PC-9 (cell line): Measurements from ENCODE around the gene UBTF. TPM values are rescaled to one million over a fixed set of nuclear protein-coding genes. Genes with fewer than 3 reads are reported as not detected.

ENCODE experiments used
- BruUV-seq: library from RNA; stranded (reverse); fragments of 400-500 nt; replicated peaks from 2 replicates; lab custom pipeline; 2021; lab: Mats Ljungman, UMichigan
- CTCF ChIA-PET: fragments of 300-600 bp; sonication (Branson Sonifier 250); formaldehyde crosslinking; loops from one replicate; lab custom pipeline; 2022; ENCODE audit warnings: antibody characterized with exemption; lab: Charles Lee
- POLR2A ChIA-PET: fragments of 300-600 bp; sonication (Branson Sonifier 250); formaldehyde crosslinking; loops from one replicate; lab custom pipeline; 2022; ENCODE audit warnings: antibody characterized with exemption; ENCODE audit not compliant: unreplicated experiment; lab: Charles Lee
- DNase-seq, 2 experiments: peaks; one replicate each; pipeline versions ENCODE4 v3.0.0 to v3.0.0-alpha.2; 2015 to 2022; ENCODE audit warnings: mixed read lengths in 1 of 2
- H2AFZ ChIP-seq: fragments of 200-600 bp; sonication (generic); 2 replicates; pipeline ENCODE4 v1.8.1; 2017; ENCODE audit warnings: antibody characterized with exemption
- H3F3A ChIP-seq: fragments of 200-600 bp; sonication (generic); 2 replicates; pipeline ENCODE4 v1.8.1; 2017; ENCODE audit warnings: antibody characterized with exemption, mild to moderate bottlenecking, low read depth; ENCODE audit not compliant: insufficient read depth
- H3K27ac ChIP-seq: fragments of 200-600 bp; sonication (generic); 2 replicates; pipeline ENCODE4 v1.6.1; 2016; ENCODE audit warnings: mixed run types
- H3K27me3 ChIP-seq: fragments of 200-600 bp; sonication (generic); 2 replicates; pipeline ENCODE4 v1.6.1; 2016; ENCODE audit warnings: low read depth, mixed run types; ENCODE audit not compliant: insufficient read depth
- H3K36me3 ChIP-seq: fragments of 200-600 bp; sonication (generic); 2 replicates; pipeline ENCODE4 v1.6.1; 2016; ENCODE audit warnings: low read depth, mixed run types
- H3K4me1 ChIP-seq: fragments of 200-600 bp; sonication (generic); replicated peaks from 2 replicates; pipeline ENCODE4 v1.6.1; 2016; ENCODE audit warnings: mixed run types; ENCODE audit not compliant: insufficient read depth
- H3K4me2 ChIP-seq: fragments of 200-600 bp; sonication (generic); 2 replicates; pipeline ENCODE4 v1.6.1; 2017; ENCODE audit warnings: mixed run types
- H3K4me3 ChIP-seq: fragments of 200-600 bp; sonication (generic); 2 replicates; pipeline ENCODE4 v1.6.1; 2016; ENCODE audit warnings: mixed run types
- H3K79me2 ChIP-seq: fragments of 200-600 bp; sonication (generic); 2 replicates; pipeline ENCODE4 v1.6.1; 2017; ENCODE audit warnings: low read depth, mixed run types
- H3K9me2 ChIP-seq: fragments of 200-600 bp; sonication (generic); 2 replicates; pipeline ENCODE4 v1.8.1; 2017; ENCODE audit warnings: mild to moderate bottlenecking; ENCODE audit not compliant: insufficient read depth
- H3K9me3 ChIP-seq: fragments of 200-600 bp; sonication (generic); 2 replicates; pipeline ENCODE4 v1.8.1; 2016; ENCODE audit warnings: low read depth; ENCODE audit not compliant: insufficient read depth
- H4K20me1 ChIP-seq: fragments of 200-600 bp; sonication (generic); 2 replicates; pipeline ENCODE4 v1.8.1; 2017; ENCODE audit not compliant: insufficient read depth
- EZH2 ChIP-seq: fragments of 200-600 bp; sonication (generic); IDR thresholded peaks from 2 replicates; pipeline ENCODE4 v1.8.0; 2017; ENCODE audit warnings: antibody characterized with exemption, low read depth
- intact Hi-C: fragments of 100-400 bp; cut with micrococcal nuclease; formaldehyde crosslinking; loops from one replicate; pipeline ENCODE4 v1.10.0; 2022; ENCODE audit not compliant: unreplicated experiment
- total RNA-seq: library from RNA; stranded (reverse); gene quantifications from 2 replicates; pipeline ENCODE4 v1.2.3, GENCODE V29; 2021
- TF ChIP-seq, protein P1 (sequence below): fragments of 200-600 bp; sonication (generic); conservative IDR thresholded peaks from 2 replicates; pipeline ENCODE4 v1.6.1; 2017; ENCODE audit warnings: mixed run types, antibody characterized with exemption, mild to moderate bottlenecking, moderate library complexity

Gene UBTF
- total RNA-seq, 1 experiment from 2014 or later = 61.7 TPM

DNA sequence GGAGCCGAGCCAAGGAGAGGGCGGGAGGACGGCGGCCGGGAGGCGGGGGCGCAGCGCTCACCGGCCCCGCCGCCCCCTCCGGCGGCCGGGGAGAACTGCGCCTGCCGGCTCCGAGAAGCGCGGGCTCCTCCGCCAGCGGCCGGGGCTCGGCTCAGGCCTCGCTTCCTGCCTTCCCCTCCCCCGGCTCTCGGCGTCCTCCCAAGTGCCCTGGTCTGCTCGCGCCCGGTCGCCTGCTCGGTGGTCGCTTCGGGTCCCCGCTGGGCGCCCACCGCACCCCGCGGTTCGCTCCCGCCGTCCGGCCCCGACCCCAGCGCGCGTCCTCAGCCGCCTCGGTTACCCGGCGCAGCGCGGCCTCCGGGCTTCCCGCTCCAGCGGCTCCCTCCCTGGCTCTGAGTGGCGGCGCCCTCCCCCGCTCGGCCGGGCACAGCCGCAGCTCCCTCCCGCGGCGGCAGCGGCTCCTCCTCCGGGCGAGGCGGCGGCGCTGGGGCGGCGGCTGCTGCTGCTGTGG lies 313 bp downstream of the UBTF start:
- Histone ChIP-seq H3K4me1 (peaks cover 22% of the 10 kb centered on the region), H2AFZ (no peak overlapping the region), H3K36me3 (peaks cover 22% of the 10 kb centered on the region), H3F3A (peaks cover 36% of the 10 kb centered on the region; the same call in 1 of the 2 replicates), H3K27me3 (no peaks in the 10 kb centered on the region), H4K20me1 (no peaks in the 10 kb centered on the region), H3K4me3 (peak overlapping the region; percentile 97; the same call in 1 of the 2 replicates), H3K79me2 (peaks cover 29% of the 10 kb centered on the region), H3K4me2 (peak overlapping the region; percentile 63; the same call in 1 of the 2 replicates), H3K9me3 (no peaks in the 10 kb centered on the region), H3K9me2 (no peaks in the 10 kb centered on the region), H3K27ac (peak overlapping the region; percentile 55; the same call in 1 of the 2 replicates)
- ChIA-PET POLR2A (interaction anchor here (0.7 kb wide), 2 partner anchors 27 to 147 kb away, joined by 5 to 6 read pairs; no protein-coding TSS in a partner anchor), CTCF (no interaction called here)
- no TSS peak for BruUV-seq
- intact Hi-C loops = no loop called here
- DNase-seq = peak in 1 of 2 experiments; percentile 48
- TF ChIP-seq, protein P1, sequence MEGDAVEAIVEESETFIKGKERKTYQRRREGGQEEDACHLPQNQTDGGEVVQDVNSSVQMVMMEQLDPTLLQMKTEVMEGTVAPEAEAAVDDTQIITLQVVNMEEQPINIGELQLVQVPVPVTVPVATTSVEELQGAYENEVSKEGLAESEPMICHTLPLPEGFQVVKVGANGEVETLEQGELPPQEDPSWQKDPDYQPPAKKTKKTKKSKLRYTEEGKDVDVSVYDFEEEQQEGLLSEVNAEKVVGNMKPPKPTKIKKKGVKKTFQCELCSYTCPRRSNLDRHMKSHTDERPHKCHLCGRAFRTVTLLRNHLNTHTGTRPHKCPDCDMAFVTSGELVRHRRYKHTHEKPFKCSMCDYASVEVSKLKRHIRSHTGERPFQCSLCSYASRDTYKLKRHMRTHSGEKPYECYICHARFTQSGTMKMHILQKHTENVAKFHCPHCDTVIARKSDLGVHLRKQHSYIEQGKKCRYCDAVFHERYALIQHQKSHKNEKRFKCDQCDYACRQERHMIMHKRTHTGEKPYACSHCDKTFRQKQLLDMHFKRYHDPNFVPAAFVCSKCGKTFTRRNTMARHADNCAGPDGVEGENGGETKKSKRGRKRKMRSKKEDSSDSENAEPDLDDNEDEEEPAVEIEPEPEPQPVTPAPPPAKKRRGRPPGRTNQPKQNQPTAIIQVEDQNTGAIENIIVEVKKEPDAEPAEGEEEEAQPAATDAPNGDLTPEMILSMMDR = no peak; the same call in 1 of the 2 replicates
- no peak for TF ChIP-seq EZH2

DNA sequence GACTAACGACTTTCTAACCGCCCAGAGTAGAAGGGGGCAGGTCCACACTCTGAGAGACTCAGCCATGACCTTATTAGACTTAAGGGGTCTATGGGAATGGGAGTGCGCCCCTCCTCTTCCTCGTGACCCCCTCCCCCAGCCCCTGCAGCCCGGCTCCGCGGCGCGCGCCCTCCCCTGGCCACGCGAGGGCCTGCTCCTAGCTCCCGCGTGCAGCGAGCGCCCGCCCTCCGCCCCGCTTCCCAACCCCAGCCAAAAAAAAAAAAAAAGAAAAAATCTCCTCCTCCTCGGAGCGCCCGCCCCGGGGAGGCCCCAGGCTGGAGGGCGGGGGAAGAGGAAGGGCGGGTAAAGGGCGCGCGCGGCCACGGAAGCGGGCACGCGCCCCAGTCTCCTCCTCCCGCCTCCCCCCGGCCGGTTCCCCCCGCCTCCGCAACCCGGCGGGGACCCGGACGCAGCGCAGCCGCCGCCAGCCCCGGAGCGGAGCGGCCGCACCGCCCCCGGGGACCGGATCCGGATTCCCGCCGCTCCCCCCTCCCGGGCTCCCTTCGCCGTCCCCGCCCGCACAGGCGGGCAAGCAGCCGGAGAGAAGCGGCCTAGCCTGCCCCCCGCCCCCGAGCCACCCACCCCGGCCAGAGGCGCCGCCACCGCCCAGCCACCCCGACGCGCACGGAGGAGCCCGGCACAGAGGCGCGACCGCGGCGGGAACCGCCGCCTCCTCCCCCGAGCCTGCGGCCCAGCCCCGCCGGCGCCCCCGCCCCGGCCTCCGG lies 949 bp downstream of the UBTF start:
- Histone ChIP-seq H3K4me1 (peaks cover 22% of the 10 kb centered on the region), H3F3A (peaks cover 34% of the 10 kb centered on the region; the same call in 1 of the 2 replicates), H2AFZ (peak overlapping the region; percentile 71; the same call in 1 of the 2 replicates), H3K79me2 (peaks cover 29% of the 10 kb centered on the region), H4K20me1 (no peaks in the 10 kb centered on the region), H3K36me3 (peaks cover 22% of the 10 kb centered on the region), H3K4me2 (peak overlapping the region; percentile 85), H3K9me3 (no peaks in the 10 kb centered on the region), H3K4me3 (peak overlapping the region; percentile 97), H3K27me3 (no peaks in the 10 kb centered on the region), H3K27ac (0 out of 2 replicates have a peak overlapping the region, but pooled peaks have one; percentile 3), H3K9me2 (no peaks in the 10 kb centered on the region)
- CTCF ChIA-PET = interaction anchor here (0.6 kb wide), 6 partner anchors 9 to 126 kb away, joined by 3 to 7 read pairs (median 4); partner anchors contain the start of gene TMUB2
- BruUV-seq = no TSS peak
- intact Hi-C loops = loop anchor here (1.0 kb wide), 2 partner anchors 18 to 107 kb away; no protein-coding TSS in a partner anchor
- DNase-seq = peak; percentile 74 to 87
- TF ChIP-seq, protein P1 = peak; percentile 62
- TF ChIP-seq EZH2 = no peak
- POLR2A ChIA-PET = interaction anchor here (0.6 kb wide), 2 partner anchors 77 to 493 kb away, joined by 4 to 9 read pairs; partner anchors contain the start of gene HROB

DNA sequence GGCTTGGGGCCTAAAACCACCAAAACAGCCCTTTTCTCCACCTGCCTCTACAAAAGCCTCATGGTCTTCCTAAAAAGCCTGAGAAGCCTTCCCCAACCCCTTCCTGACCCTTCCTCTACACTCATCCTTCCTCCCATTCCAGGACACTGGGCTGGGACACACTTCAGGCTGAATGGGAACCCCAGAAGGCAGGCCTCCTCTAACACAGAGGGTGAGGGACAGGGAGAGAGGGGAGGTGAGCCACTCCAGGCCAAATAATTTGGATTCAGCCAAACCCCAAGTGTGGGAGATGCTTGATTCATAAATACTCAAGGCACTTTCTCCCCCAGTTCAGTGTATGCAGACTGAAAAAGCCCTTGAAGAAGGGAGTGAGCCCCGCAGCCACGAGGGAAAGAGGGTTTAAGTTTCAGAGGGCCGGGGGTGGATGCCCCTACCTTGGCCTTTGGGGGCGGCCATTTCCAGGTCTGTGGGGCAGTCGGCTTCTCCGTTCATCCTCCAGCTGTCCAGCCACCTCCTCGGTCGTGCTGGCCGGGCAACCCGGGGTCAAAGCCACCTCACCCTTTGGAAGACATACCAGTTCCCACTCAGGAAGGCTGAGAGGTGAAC lies 1.6 kb downstream of the UBTF start:
- no peak for DNase-seq
- H4K20me1 ChIP-seq = no peaks in the 10 kb centered on the region
- no peaks in the 10 kb centered on the region for H3K9me2 ChIP-seq
- peak overlapping the region; percentile 71; the same call in 1 of the 2 replicates for H2AFZ ChIP-seq
- H3K4me1 ChIP-seq = peaks cover 16% of the 10 kb centered on the region
- H3K4me3 ChIP-seq = peak overlapping the region; percentile 97
- CTCF ChIA-PET = interaction anchor here (0.6 kb wide), 2 partner anchors 39 to 62 kb away, joined by 3 read pairs; no protein-coding TSS in a partner anchor
- H3K79me2 ChIP-seq = peaks cover 29% of the 10 kb centered on the region
- H3K9me3 ChIP-seq = no peaks in the 10 kb centered on the region
- 0 out of 2 replicates have a peak overlapping the region, but pooled peaks have one; percentile 3 for H3K27ac ChIP-seq
- H3K4me2 ChIP-seq = peak overlapping the region; percentile 85
- BruUV-seq = no TSS peak
- intact Hi-C loops = loop anchor here (1.0 kb wide), 2 partner anchors 18 to 107 kb away; no protein-coding TSS in a partner anchor
- H3K36me3 ChIP-seq = peaks cover 22% of the 10 kb centered on the region
- POLR2A ChIA-PET = interaction anchor here (0.6 kb wide), 1 partner anchor 76 kb away, joined by 9 read pairs; the partner anchor contains the start of gene HROB
- no peaks in the 10 kb centered on the region for H3K27me3 ChIP-seq
- TF ChIP-seq, protein P1 = no peak
- TF ChIP-seq EZH2 = no peak
- peaks cover 27% of the 10 kb centered on the region; the same call in 1 of the 2 replicates for H3F3A ChIP-seq
